Transverse colon (tissue), 4 donors: ENCODE data around the gene SKAP2.

ENCODE experiments used
- EP300 ChIP-seq: sonication (generic); formaldehyde crosslinking; IDR thresholded peaks from one replicate; pipeline ENCODE4 v1.6.1; 2017; ENCODE audit warnings: antibody characterized with exemption, low read depth
- POLR2A ChIP-seq: fragments of 450-650 bp; IDR thresholded peaks from one replicate; pipeline ENCODE4 v1.6.1; 2016; ENCODE audit warnings: antibody characterized with exemption, mild to moderate bottlenecking, moderate library complexity
- POLR2AphosphoS5 ChIP-seq, 3 donors: sonication (generic); formaldehyde crosslinking; IDR thresholded peaks; one replicate each; pipeline ENCODE4 v1.6.1; 2016; ENCODE audit warnings: antibody characterized with exemption in 3 of 3
- TF ChIP-seq, protein P1 (sequence below), 5 experiments: fragments of 200-600 bp in 3 of 5; fragments of 450-650 bp in 2 of 5; sonication (generic) in 3 of 5; IDR thresholded peaks; 1 replicate in 2 of 5; 2 replicates in 3 of 5; pipeline ENCODE4 v1.5.1; 2016 to 2017; ENCODE audit warnings: antibody characterized with exemption in 5 of 5, inconsistent platforms in 3 of 5, mild to moderate bottlenecking in 2 of 5, moderate library complexity in 1 of 5

- TF ChIP-seq, protein P1, sequence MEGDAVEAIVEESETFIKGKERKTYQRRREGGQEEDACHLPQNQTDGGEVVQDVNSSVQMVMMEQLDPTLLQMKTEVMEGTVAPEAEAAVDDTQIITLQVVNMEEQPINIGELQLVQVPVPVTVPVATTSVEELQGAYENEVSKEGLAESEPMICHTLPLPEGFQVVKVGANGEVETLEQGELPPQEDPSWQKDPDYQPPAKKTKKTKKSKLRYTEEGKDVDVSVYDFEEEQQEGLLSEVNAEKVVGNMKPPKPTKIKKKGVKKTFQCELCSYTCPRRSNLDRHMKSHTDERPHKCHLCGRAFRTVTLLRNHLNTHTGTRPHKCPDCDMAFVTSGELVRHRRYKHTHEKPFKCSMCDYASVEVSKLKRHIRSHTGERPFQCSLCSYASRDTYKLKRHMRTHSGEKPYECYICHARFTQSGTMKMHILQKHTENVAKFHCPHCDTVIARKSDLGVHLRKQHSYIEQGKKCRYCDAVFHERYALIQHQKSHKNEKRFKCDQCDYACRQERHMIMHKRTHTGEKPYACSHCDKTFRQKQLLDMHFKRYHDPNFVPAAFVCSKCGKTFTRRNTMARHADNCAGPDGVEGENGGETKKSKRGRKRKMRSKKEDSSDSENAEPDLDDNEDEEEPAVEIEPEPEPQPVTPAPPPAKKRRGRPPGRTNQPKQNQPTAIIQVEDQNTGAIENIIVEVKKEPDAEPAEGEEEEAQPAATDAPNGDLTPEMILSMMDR (IDR thresholded peaks at IDR 0.05), result no peak
- TF ChIP-seq EP300 (no peak), POLR2AphosphoS5 (IDR thresholded peaks at IDR 0.05) (no peak), POLR2A (no peak)
Observed at GRCh38 chr7:26735976-26736600, 128.3 kb downstream of the SKAP2 start.
